ENCODE measurements around the gene CHGA.

- TF ChIP-seq CTCF (IDR thresholded peaks at IDR 0.05) (no peak), POLR2A (IDR thresholded peaks at IDR 0.05) (no peak)
Observed at GRCh38 chr14:92948647-92949046, 25.7 kb downstream of the CHGA start.

All from Peyer's patch (tissue), 4 donors.